Activated CD4-positive, alpha-beta T cell treated with anti-CD3 and anti-CD28 coated beads, Interleukin-10, Interleukin-2, amounts not matched to agents 100 ng/mL and 50 ng/mL, durations not matched to agents 16 hours and 8 hours (primary cell): ENCODE measurements around the gene SERF2.
"Not testable (repeated sequence)": the region's sequence is repeated elsewhere in the genome, so short reads cannot be mapped to it uniquely, and the experiment has no call there.

ENCODE experiments used
- DNase-seq: peaks from one replicate; pipeline ENCODE4 v3.0.0-alpha.2; 2020

SERF2 gene

GRCh38 chr15:43794269-43795037 is 2.3 kb downstream of the SERF2 start:
- DNase-seq: no peak

- DNase-seq: no peak
Observed at GRCh38 chr15:43795197-43795596, 3.1 kb downstream of the SERF2 start.

DNA sequence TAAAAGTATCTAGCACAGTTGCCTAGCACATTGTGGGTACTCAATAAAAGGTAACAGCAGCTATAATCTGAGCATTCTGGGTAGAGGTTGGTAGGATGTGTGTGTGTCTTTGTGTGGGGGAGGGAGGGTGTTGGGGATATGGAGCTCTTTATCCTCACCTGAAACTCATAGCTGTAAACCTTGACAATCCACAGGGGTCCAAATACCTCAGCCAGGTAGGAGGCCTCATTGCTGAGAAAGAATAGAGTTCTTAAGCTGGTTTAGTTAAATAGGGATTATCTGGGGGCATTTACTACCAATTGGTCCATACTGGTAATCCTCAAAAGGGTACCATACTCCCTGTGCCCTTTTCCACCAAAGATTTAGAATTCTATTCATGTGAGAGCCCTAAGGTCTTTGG is 3.9 kb downstream of the SERF2 start:
- no peak for DNase-seq

DNA sequence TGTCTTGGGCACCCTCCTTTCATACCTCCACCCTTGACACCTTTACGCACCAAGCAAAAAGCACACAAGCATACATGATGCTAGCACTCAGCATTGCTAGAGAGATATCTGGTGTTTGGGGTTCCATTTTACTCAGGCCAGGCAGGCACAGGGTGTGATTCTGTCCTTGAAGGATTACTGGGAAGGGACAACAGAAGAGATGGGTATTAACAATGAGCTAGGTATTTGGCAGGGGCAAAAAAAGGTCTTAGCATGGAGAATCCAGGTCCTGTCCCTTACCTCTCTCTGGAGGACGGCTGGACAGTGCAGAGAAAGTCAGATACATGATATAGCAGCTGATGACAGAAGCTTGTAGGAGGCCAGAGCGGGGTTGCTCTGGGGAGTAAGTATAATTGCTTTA is 4.4 kb downstream of the SERF2 start:
- no peak for DNase-seq

DNA sequence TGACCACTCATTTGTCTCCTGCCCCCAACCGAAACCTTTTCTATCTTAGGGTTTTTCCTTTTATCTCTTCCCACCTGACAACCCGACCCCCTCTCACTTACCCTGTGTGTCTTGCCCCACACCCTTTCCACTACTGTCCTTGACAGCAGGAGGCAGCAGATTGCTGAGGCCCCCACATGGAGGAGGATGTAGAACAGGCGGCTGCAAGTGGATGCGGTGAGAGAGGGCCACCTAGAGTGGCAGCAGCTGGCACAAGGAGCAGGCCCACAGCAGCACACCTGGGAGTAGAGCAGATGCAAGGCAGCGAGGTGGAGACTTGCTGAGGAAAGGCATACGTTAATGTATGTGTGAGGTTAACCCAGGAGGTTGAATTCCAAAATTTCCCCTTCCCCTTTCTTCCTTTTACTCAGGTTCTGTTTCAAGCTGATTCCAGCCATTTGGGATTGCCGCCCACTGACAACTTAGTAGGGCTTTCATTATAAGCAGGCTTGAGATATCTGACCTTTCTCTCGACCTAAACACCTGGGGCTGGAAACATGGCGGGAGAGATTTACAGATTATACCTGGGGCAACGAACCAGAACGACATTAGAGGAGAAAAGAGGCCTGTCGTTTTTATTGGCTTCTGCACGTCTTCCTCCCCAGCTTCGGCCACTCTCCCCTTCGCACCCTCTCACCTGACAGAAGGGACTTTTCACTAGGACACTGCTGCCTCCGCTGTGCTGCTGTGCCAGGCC is 7.3 kb downstream of the SERF2 start:
- DNase-seq: no peak

GRCh38 chr15:43799945-43800285 is 7.8 kb downstream of the SERF2 start, which contains the start of gene SERINC4:
TSS of gene SERINC4 (minus strand) at chr15:43800220. CDS start at chr15:43799986, 234 bp downstream.
- no peak for DNase-seq

GRCh38 chr15:43800286-43801141 is 8.4 kb downstream of the SERF2 start, which contains the start of gene HYPK:
TSS of gene HYPK (plus strand) at chr15:43800599. CDS start at chr15:43800623, 24 bp downstream.
- peak; percentile 94 for DNase-seq

- DNase-seq: not testable (repeated sequence)
Observed at GRCh38 chr15:43802676-43803075, 10.6 kb downstream of the SERF2 start.

- no peak for DNase-seq
Observed at GRCh38 chr15:43808435-43808950, 16.4 kb downstream of the SERF2 start.

- no peak for DNase-seq
Observed at GRCh38 chr15:43808960-43809678, 17.0 kb downstream of the SERF2 start.

- not testable (repeated sequence) for DNase-seq
Observed at GRCh38 chr15:43815064-43815463, 22.9 kb downstream of the SERF2 start.

- DNase-seq: no peak
Observed at GRCh38 chr15:43821505-43821904, 29.4 kb downstream of the SERF2 start.

GRCh38 chr15:43824302-43825246 is 32.5 kb downstream of the SERF2 start, which contains the start of gene MFAP1:
TSS of gene MFAP1 (minus strand) at chr15:43824690. CDS start at chr15:43824569, 121 bp downstream.
- peak; percentile 97 for DNase-seq

DNA sequence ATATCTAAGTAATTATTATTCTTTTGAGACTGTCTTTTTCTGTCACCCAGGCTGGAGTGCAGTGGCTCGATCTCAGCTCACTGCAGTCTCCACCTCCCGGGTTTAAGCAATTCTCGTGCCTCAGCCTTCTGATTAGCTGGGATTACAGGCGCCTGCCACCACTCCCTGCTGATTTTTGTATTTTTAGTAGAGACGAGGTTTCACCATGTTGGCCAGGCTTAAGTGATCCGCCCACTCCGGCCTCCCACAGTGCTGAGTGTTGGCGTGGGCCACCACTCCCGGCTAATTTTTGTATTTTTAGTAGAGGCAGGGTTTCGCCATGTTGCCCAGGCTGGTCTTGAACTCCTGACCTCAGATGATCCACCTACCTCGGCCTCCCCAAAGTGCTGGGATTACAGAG is 33.2 kb downstream of the SERF2 start:
- not testable (repeated sequence) for DNase-seq

- no peak for DNase-seq
Observed at GRCh38 chr15:43826029-43826507, 33.9 kb downstream of the SERF2 start.

DNA sequence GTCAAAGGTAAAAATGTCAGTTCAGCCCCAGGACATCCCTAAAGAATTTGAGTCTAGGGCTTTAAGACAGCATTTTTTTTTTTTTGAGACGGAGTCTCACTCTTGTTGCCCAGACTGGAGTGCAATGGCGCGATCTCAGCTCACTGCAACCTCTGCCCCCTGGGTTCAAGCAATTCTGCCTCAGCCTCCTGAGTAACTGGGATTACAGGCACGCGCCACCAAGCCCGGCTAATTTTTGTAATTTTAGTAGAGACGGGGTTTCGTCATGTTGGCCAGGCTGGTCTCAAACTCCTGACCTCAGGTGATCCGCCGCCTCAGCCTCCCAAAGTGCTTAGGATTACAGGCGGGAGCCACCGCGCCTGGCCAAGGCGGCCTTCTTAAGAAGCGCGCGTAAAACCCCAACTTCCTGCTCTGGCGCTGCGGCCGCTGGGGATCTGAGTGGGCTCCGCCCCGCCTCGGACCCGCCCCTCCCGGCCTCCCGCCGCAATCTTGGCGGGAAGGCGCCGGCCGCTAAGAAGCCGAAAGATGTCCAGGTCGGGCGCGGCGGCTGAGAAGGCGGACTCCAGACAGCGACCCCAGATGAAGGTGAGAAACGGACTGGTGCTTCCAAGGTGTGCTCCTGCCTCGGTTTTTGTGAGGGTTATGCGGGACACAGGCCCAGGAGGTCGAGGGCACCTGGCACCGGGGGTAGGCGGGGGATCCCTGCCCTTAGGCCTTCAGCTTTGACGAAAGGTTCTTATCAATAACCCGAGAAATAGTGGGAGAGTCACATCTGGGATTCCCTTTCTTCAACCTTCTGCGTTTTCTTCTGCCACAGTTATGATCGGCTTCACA is 34.6 kb downstream of the SERF2 start, which contains the start of gene WDR76:
WDR76 (plus strand) TSS at position 495 of the 834 bp plus-strand sequence; CDS start at position 526, 31 bp downstream.
- DNase-seq: peak; percentile 93

DNA sequence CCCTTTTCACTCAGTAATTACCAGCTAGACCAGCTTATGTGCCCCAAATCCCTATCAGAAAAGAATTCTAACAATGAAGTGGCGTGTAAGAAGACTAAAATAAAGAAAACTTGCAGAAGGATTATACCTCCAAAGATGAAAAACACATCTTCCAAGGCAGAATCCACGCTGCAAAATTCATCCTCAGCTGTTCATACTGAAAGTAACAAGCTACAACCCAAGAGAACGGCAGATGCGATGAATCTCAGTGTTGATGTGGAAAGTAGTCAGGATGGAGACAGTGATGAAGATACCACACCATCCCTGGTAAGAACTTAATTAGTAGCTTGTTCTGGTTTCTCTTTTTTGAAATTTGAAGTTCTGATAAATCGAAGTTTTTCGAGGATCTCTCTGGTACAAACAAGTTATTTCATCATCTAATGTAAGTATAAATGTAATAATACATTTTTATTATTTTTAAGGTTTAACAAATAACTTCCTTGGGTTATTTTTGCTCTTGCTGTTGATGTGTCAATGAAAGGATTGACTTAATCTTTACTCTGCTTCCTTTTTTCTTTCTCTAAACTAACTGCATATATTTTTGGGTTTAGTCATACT is 36.0 kb downstream of the SERF2 start:
- peak; percentile 72 for DNase-seq

DNA sequence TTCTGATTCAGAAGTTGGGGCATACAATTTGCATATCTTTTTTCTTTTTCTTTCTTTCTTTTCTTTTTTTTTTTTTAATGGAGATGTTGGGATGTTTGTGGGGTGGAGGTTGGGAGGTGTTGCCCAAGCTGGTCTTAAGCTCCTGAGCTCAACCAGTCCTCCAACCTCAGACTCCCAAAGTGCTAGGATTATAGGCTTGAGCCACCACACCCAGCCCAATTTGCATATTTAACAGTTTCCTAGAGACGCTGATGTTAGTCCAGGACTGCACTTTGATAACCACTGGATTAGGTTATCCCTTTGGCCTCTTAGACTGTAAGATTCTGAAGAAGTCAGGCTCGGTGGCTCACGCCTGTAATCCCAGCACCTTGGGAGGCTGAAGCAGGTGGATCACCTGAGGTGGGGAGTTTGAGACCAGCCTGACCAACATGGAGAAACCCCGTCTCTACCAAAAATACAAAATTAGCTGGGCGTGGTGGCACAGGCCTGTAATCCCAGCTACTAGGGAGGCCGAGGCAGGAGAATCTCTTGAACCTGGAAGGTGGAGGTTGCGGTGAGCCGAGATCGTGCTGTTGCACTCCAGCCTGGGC is 37.9 kb downstream of the SERF2 start:
- DNase-seq: not testable (repeated sequence)
